Astrocyte (in vitro differentiated cells and primary cell): ENCODE results near the gene NDFIP2.

Source experiments
- EZH2 ChIP-seq: IDR thresholded peaks from 2 replicates; pipeline ENCODE4 v1.6.1; 2012; ENCODE audit warnings: mild to moderate bottlenecking, low read length, inconsistent platforms; ENCODE audit not compliant: insufficient read depth
- TF ChIP-seq, protein P1 (sequence below): IDR thresholded peaks from 2 replicates; pipeline ENCODE4 v1.5.1; 2011; ENCODE audit warnings: low read depth, mild to moderate bottlenecking, inconsistent platforms, low read length, moderate library complexity; ENCODE audit not compliant: insufficient read depth

DNA sequence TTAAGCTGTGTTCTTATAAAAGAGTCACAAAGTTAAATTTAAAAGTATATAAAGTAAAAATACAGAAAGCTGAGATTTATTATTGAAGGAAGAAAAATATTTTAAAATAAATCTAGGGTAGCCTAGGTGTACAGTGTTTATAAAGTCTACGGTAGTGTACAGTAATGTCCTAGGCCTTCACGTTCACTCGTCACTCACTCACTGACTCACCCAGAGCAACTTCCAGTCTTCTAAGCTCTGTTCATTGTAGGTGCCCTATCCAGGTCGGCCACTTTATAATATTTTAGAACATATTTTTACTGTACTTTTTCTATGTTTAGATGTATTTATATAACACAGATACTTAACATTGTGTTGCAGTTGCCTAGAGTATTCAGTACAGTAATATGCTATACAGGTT lies 47.4 kb downstream of the NDFIP2 start:
- TF ChIP-seq, protein P1, sequence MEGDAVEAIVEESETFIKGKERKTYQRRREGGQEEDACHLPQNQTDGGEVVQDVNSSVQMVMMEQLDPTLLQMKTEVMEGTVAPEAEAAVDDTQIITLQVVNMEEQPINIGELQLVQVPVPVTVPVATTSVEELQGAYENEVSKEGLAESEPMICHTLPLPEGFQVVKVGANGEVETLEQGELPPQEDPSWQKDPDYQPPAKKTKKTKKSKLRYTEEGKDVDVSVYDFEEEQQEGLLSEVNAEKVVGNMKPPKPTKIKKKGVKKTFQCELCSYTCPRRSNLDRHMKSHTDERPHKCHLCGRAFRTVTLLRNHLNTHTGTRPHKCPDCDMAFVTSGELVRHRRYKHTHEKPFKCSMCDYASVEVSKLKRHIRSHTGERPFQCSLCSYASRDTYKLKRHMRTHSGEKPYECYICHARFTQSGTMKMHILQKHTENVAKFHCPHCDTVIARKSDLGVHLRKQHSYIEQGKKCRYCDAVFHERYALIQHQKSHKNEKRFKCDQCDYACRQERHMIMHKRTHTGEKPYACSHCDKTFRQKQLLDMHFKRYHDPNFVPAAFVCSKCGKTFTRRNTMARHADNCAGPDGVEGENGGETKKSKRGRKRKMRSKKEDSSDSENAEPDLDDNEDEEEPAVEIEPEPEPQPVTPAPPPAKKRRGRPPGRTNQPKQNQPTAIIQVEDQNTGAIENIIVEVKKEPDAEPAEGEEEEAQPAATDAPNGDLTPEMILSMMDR = no peak
- TF ChIP-seq EZH2 = no peak
